Natural killer cell treated with Interleukin-12 subunit alpha and Interleukin-12 subunit beta and Interleukin-15 and Interleukin-18, amount 100 ng/mL, for 72 hours (primary cell): ENCODE measurements around the gene HARS2. TPM values are rescaled to one million over a fixed set of nuclear protein-coding genes. Genes with fewer than 3 reads are reported as not detected.
"Not testable (repeated sequence)": the region's sequence is repeated elsewhere in the genome, so short reads cannot be mapped to it uniquely, and the experiment has no call there.

Experiments
- ATAC-seq, 2 donors: fragments of 150-1000 bp; cut with Tn5 transposase in 1 of 2; sonication (Bioruptor Pico), chemical (Tn5 transposase) in 1 of 2; 2 replicates each; pipeline ENCODE4 v1.10.0; 2021
- DNase-seq: peaks from one replicate; pipeline ENCODE4 v3.0.0; 2022; ENCODE audit warnings: low spot score
- H3K27ac Mint-ChIP-seq, 2 donors: 1 replicate in 1 of 2; 2 replicates in 1 of 2; pipeline ENCODE4 v1.8.0; 2022; ENCODE audit warnings: mixed read lengths in 2 of 2, mild to moderate bottlenecking in 1 of 2, moderate library complexity in 1 of 2
- H3K27me3 Mint-ChIP-seq, 2 donors: 1 replicate in 1 of 2; 2 replicates in 1 of 2; pipeline ENCODE4 v1.8.0; 2022; ENCODE audit warnings: mixed read lengths in 2 of 2
- H3K36me3 Mint-ChIP-seq: one replicate; pipeline ENCODE4 v1.8.0; 2022; ENCODE audit warnings: mixed read lengths
- H3K4me1 Mint-ChIP-seq, 2 donors: 1 replicate in 1 of 2; 2 replicates in 1 of 2; pipeline ENCODE4 v1.8.0; 2022; ENCODE audit warnings: low read depth in 2 of 2, mixed read lengths in 2 of 2, mild to moderate bottlenecking in 1 of 2
- H3K4me3 Mint-ChIP-seq: one replicate; pipeline ENCODE4 v1.8.0; 2022; ENCODE audit warnings: mixed read lengths
- H3K9me3 Mint-ChIP-seq: 2 replicates; pipeline ENCODE4 v1.8.0; 2022; ENCODE audit warnings: mixed read lengths
- total RNA-seq, 2 donors: library from RNA; stranded (reverse); gene quantifications; one replicate each; pipeline ENCODE4 v1.2.3, GENCODE V29; 2022

HARS2 gene
- total RNA-seq, 2 donors from 2014 or later: 28.2 to 33.9 TPM

DNA sequence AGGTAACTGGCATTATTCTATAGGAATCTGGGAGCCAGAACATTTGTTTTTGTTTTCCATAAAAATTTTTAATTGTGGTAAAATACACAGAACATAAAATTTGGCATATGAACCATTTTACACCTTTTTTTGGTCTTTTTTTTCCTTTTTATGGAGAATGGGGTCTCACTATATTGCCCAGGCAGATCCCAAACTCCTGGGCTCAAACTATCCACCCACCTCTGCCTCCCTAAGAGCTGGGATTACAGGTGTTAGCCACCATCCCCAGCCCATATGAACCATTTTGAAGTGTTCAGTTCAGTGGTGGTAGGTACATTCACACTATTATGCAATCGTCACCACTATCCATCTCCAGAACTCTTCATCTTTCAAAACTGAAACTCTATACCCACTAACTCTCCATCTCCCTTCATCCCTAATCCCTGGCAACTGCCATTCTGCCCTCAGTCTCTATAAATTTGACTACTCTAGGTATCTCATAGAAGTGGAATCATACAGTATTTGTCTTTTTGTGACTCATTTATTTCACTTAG, 22.4 kb downstream of the HARS2 start:
- H3K36me3 Mint-ChIP-seq: no peaks in the 10 kb centered on the region
- DNase-seq (no peak), ATAC-seq (no peak)
- H3K9me3 Mint-ChIP-seq: no peaks in the 10 kb centered on the region
- peaks cover 22 to 29% of the 10 kb centered on the region in 2 donors for H3K4me1 Mint-ChIP-seq
- no peak overlapping the region for H3K4me3 Mint-ChIP-seq
- no peak overlapping the region for H3K27ac Mint-ChIP-seq
- H3K27me3 Mint-ChIP-seq: no peaks in the 10 kb centered on the region

DNA sequence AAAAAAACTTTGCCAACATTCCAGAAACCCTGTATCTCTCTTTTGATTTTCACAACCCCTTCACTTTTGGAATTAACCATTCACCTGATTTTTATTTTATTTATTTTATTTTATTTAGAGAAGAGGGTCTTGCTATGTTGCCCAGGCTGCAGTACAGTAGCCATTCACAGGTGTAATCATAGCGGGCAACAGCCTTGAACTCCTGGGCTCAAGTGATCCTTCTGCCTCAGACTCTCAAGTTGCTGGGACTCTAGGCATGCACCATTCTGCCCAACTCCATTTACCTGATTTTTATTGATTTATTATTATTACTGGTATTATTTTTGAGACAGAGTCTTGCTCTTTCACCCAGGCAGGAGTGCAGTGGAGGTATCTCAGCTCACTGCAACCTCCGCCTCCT, 25.0 kb downstream of the HARS2 start:
- H3K9me3 Mint-ChIP-seq, H3K4me3 Mint-ChIP-seq, H3K36me3 Mint-ChIP-seq, ATAC-seq, DNase-seq, H3K27me3 Mint-ChIP-seq, H3K27ac Mint-ChIP-seq: not testable (repeated sequence)
- H3K4me1 Mint-ChIP-seq: peaks cover 17% of the 10 kb centered on the region in 2 donors

DNA sequence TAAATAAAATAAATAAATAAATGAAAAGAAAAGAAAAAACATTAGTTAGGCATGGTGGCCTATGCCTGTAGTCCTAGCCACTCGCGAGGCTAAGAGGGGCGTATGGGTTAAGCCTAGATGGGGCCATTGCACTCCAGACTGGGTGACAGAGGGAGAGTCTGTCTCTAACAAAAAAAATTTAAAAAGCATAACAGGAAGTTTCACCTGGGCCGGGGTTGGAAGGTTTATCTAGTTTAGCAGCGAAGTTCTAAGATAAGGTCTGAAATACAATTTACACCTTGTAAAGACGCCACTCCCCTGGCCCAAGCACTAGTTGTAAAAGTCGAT, 27.0 kb downstream of the HARS2 start:
- ATAC-seq (no peak), DNase-seq (no peak)
- Mint-ChIP-seq H3K9me3 (no peaks in the 10 kb centered on the region), H3K36me3 (no peaks in the 10 kb centered on the region), H3K4me3 (no peak overlapping the region), H3K4me1 (peaks cover 8% of the 10 kb centered on the region in 2 donors), H3K27ac (peak overlapping the region in 1 of 2 donors; percentile 66), H3K27me3 (peaks cover 7 to 22% of the 10 kb centered on the region in 2 donors)

DNA sequence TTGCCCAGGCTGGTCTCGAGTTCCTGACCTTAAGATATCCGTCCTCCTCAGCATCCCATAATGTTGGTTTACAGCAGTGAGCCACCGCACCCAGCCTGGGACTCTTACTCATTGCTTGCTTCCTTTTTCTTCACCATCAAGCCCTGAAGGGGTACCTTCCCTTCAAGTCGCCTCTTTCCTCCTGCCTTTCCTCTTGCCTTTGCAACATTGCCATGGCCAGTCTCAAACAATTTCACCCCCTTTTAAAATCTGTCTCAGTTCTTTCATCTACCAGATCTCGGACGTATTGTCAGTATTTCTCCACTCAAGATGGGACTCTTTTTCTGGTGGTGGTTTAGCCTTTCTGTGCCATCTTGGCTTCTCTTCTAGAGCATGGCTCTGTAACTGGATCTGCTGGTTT, 29.5 kb downstream of the HARS2 start:
- H3K4me1 Mint-ChIP-seq, H3K9me3 Mint-ChIP-seq, DNase-seq, ATAC-seq, H3K36me3 Mint-ChIP-seq, H3K4me3 Mint-ChIP-seq, H3K27ac Mint-ChIP-seq: not testable (repeated sequence)
- peaks cover 11 to 22% of the 10 kb centered on the region in 2 donors for H3K27me3 Mint-ChIP-seq

DNA sequence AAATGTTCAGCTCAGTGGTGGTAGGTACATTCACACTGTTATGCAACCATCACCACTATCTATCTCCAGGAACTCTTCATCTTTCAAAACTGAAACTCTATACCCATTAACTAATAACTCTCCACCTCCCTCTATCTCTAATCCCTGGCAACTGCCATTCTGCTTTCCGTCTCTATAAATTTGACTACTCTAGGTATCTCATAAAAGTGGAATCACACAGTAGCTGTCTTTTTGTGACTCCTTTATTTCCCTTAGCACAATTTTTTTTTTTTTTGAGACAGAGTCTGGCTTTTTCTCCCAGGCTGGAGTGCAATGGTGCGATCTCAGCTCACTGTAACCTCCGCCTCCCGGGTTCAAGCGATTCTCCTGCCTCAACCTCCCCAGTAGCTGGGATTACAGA, 30.1 kb downstream of the HARS2 start:
- Mint-ChIP-seq H3K27me3 (peaks cover 11 to 22% of the 10 kb centered on the region in 2 donors), H3K4me1 (peaks cover 8 to 15% of the 10 kb centered on the region in 2 donors)
- DNase-seq, H3K4me3 Mint-ChIP-seq, ATAC-seq, H3K9me3 Mint-ChIP-seq, H3K36me3 Mint-ChIP-seq, H3K27ac Mint-ChIP-seq: not testable (repeated sequence)

DNA sequence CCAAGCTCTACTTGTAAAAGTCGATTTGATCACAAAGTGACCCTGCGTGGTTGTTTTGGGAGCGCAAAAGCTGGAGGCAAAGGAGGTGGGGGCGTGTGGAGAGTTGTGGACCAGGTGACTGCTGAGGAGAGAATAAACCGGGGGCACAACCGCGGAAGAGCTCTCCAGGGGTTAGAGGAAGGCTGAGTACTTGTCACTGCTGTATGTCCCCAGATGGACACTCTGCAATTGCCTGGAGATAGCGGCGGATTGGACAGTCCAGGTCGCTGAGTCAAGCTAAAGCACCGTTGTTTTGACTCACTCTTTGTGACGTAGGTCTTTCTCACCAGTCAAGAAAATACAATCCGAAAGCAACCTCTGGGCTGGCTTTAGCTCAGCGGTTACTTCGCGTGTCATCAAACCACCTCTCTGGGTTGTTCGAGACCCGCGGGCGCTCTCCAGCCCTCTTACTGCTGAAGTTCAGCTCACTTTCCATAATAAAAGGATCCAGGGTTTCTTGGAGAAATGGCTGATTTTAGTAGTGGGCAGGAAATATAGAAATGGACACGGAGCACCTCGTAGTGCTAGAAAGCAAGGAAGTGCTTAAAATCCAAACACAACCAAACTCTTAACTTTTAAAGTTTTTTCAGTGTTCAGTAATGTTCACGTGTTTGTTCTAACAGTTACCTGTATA, 34.7 kb downstream of the HARS2 start:
- no peaks in the 10 kb centered on the region for H3K9me3 Mint-ChIP-seq
- H3K27ac Mint-ChIP-seq: peak overlapping the region; percentile 60 to 84
- no peaks in the 10 kb centered on the region for H3K36me3 Mint-ChIP-seq
- DNase-seq (peak; percentile 78), ATAC-seq (peak; percentile 92 to 93)
- H3K27me3 Mint-ChIP-seq: peaks cover 14 to 36% of the 10 kb centered on the region in 2 donors
- peak overlapping the region; percentile 74 for H3K4me3 Mint-ChIP-seq
- peaks cover under 1 to 12% of the 10 kb centered on the region in 2 donors for H3K4me1 Mint-ChIP-seq

DNA sequence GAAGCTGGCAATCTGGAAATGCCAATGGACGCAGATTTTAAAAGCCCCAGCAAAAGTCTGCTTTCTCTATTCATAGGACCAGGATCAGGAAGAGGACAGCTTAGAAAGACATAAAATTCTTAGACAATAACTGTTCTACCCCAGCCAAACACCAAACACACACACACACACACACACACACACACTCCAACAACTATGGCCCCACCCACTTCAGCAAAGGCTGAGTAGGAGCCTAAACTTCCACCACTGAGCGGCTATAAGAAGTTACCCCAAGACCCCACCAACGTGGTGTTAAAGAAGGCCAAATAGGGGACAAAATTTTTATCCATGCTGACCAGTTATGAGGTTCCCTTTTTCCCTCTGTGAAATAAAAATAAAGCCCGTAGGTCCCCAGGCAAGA, 41.8 kb downstream of the HARS2 start:
- Mint-ChIP-seq H3K9me3 (no peaks in the 10 kb centered on the region), H3K27me3 (peaks cover 27 to 43% of the 10 kb centered on the region in 2 donors), H3K27ac (no peak overlapping the region), H3K4me1 (no peaks in the 10 kb centered on the region), H3K4me3 (no peak overlapping the region), H3K36me3 (no peaks in the 10 kb centered on the region)
- no peak for ATAC-seq
- no peak for DNase-seq

DNA sequence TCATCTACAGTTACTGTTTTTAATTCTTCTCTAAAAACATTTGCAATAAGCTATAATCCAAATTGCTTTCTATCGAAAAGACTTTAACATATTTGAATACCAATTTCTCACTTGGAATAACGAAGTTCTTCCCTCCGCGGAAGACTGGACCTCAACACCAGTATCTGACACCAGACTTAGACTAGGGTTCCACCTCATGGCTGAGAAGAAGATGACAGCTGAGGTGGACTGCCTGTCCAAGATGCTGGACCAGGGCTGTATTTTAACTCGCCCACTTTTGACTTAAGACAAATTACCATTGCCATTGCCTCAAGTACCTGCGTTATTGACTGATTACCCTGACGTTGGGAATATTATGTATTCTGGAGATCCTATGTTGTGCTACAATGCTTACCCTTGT, 43.1 kb downstream of the HARS2 start:
- Mint-ChIP-seq H3K27me3 (peaks cover 24 to 35% of the 10 kb centered on the region in 2 donors), H3K27ac (no peak overlapping the region), H3K36me3 (no peaks in the 10 kb centered on the region), H3K4me3 (no peak overlapping the region), H3K9me3 (no peaks in the 10 kb centered on the region), H3K4me1 (no peaks in the 10 kb centered on the region)
- DNase-seq (no peak), ATAC-seq (no peak)

DNA sequence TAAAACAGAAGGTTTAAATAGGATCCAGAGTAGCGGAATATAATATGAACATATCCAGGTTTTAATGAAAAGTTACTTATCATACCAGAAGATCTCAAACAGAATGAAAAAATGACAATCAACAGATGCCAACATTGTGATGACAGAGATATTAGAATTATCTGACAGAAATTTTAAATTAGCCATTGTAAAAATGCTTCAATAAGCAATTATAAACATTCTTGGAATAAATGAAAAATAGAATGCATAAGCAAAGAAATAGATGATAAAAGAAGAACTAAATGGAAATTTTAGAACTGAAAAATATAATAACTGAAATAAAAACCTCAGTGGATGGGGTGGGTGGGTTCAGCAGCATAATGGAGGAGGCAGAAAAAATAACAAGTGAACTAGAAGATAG, 46.2 kb downstream of the HARS2 start:
- H3K4me3 Mint-ChIP-seq: no peak overlapping the region
- ATAC-seq (no peak), DNase-seq (no peak)
- no peak overlapping the region for H3K27ac Mint-ChIP-seq
- H3K9me3 Mint-ChIP-seq: peaks cover 3% of the 10 kb centered on the region
- H3K27me3 Mint-ChIP-seq: peaks cover 30 to 37% of the 10 kb centered on the region in 2 donors
- H3K36me3 Mint-ChIP-seq: no peaks in the 10 kb centered on the region
- H3K4me1 Mint-ChIP-seq: no peaks in the 10 kb centered on the region

DNA sequence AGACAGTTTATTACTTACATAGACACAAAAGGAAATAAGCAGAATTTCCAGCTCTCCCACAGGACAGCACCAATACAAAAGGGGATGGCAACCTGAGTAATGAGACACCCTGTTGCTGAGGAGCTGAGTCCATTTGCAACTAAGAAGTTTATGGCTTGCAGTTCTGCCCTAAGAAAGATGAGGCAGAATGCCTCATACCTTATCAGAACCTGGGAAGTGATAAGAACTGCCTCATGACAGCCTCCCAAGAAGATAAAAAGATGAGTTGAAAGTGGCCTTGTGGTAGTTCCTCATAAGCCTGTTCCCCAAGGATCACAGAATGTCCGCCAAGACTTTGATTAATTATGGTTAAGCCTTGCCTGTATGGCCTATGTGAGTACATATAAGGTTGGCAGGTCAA, 50.7 kb downstream of the HARS2 start:
- Mint-ChIP-seq H3K36me3 (no peaks in the 10 kb centered on the region), H3K4me3 (no peak overlapping the region), H3K27ac (no peak overlapping the region), H3K9me3 (peaks cover 3% of the 10 kb centered on the region), H3K27me3 (peaks cover 13 to 18% of the 10 kb centered on the region in 2 donors), H3K4me1 (no peaks in the 10 kb centered on the region)
- DNase-seq: no peak
- no peak for ATAC-seq

Other genes starting within 250 kb of the HARS2 start
- gene EIF4EBP3, start 143.8 kb upstream of the HARS2 start, total RNA-seq: 1 to 10 TPM; 7.0 to 8.6 TPM
- gene SRA1, start 134.0 kb upstream of the HARS2 start, total RNA-seq: 10 to 100 TPM; 61.4 to 64.7 TPM
- gene APBB3, start 126.9 kb upstream of the HARS2 start, total RNA-seq: 10 to 100 TPM; 12.8 to 25.8 TPM
- 10 to 100 TPM; 73.8 to 97.3 TPM for gene SLC35A4, start 126.6 kb upstream of the HARS2 start, total RNA-seq
- gene CD14, start 58.3 kb upstream of the HARS2 start, total RNA-seq: under 1 TPM; 0.92 to 1.00 TPM
- gene TMCO6, start 52.0 kb upstream of the HARS2 start, total RNA-seq: 10 to 100 TPM; 11.6 to 30.3 TPM
- gene NDUFA2, start 43.8 kb upstream of the HARS2 start, total RNA-seq: 10 to 100 TPM; 56.2 to 56.8 TPM
- gene IK, start 43.6 kb upstream of the HARS2 start, total RNA-seq: 10 to 100 TPM; 78.9 to 93.2 TPM
- gene WDR55, start 26.6 kb upstream of the HARS2 start, total RNA-seq: 10 to 100 TPM; 43.7 to 52.7 TPM
- 1 to 10 TPM; 3.3 to 7.8 TPM for gene DND1, start 17.9 kb upstream of the HARS2 start, total RNA-seq
- 100 to 1,000 TPM; 104 to 113 TPM for gene HARS1, start 85 bp upstream of the HARS2 start, total RNA-seq
- gene ZMAT2, start 9.0 kb downstream of the HARS2 start, total RNA-seq: 10 to 100 TPM; 57.0 to 62.1 TPM
- gene PCDHA1, start 94.7 kb downstream of the HARS2 start, total RNA-seq: not detected
- not detected for gene PCDHA2, start 103.4 kb downstream of the HARS2 start, total RNA-seq
- gene PCDHA3, start 109.6 kb downstream of the HARS2 start, total RNA-seq: not detected
- not detected for gene PCDHA4, start 115.6 kb downstream of the HARS2 start, total RNA-seq
- gene PCDHA5, start 130.2 kb downstream of the HARS2 start, total RNA-seq: not detected
- not detected for gene PCDHA6, start 136.5 kb downstream of the HARS2 start, total RNA-seq
- not detected for gene PCDHA7, start 142.8 kb downstream of the HARS2 start, total RNA-seq
- gene PCDHA8, start 149.7 kb downstream of the HARS2 start, total RNA-seq: not detected
- gene PCDHA9, start 156.9 kb downstream of the HARS2 start, total RNA-seq: not detected
- gene PCDHA10, start 164.4 kb downstream of the HARS2 start, total RNA-seq: not detected
- gene PCDHA11, start 177.5 kb downstream of the HARS2 start, total RNA-seq: not detected
- not detected for gene PCDHA12, start 183.9 kb downstream of the HARS2 start, total RNA-seq
- gene PCDHA13, start 190.7 kb downstream of the HARS2 start, total RNA-seq: not detected
- not detected for gene PCDHAC1, start 234.8 kb downstream of the HARS2 start, total RNA-seq